Stimulated activated CD8-positive, alpha-beta memory T cell treated with anti-CD3 and anti-CD28 coated beads, Interleukin-2, amount 100 ng/mL, for 48 hours (primary cell): ENCODE measurements around the gene LHFPL2.

Source experiments
- DNase-seq, 2 donors: peaks; one replicate each; pipeline ENCODE4 v3.0.0-alpha.2; 2020; ENCODE audit warnings: low read depth in 2 of 2

The LHFPL2 gene

DNA sequence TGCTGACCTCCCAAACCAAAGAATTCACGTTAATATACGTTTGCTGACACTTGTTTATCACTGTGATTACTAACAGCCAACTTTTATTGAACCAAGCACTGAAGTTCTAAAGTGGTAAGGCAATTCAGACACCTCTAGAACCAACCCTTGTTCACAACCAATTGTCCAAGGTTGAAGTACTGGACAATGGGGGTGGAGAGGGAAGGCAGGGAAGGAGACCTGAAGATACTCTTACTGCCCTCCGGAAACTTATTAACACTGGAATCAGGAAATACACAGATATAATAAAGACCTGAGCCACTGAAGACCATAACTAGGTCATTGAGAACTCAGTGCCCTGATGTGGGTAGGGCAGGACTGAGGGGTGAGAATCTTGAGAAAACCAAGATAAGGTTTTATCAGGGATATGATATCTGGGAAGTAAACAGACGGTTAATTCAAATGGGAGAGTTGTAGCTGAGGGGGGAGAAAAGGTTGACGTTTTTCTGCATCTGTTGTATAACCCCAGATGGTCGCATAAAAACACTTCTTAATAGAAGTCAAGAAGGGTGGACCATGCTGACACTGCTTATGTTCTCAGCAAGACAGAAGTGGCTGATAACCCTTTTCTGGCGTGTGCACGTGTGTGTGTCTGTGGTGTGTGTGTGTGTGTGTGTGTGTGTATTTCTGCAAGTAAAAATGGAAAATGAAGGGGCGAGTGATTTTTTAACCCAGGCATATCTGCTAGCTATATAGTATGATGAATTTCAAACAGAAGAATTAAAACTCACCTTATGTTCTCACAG lies 125.9 kb downstream of the LHFPL2 start:
- DNase-seq = no peak

DNA sequence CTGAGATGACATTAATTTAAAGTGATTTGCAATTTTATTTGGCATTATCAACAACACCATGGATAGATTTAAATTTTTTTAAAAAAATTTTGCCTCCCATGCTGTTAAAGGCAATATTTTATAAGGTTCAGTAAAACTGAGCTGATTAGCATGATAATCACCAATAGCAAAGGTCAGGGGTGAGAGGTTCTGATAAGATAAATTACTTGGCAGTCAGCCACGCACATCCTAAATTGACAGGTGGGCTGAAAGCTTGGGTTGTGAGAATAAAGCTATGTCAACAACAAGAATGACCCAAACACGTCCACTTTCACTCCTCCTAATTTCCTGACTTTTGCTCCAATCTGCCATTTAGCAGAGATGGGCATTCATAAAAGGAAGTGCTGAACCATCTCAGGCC lies 127.1 kb downstream of the LHFPL2 start:
- DNase-seq = no peak

DNA sequence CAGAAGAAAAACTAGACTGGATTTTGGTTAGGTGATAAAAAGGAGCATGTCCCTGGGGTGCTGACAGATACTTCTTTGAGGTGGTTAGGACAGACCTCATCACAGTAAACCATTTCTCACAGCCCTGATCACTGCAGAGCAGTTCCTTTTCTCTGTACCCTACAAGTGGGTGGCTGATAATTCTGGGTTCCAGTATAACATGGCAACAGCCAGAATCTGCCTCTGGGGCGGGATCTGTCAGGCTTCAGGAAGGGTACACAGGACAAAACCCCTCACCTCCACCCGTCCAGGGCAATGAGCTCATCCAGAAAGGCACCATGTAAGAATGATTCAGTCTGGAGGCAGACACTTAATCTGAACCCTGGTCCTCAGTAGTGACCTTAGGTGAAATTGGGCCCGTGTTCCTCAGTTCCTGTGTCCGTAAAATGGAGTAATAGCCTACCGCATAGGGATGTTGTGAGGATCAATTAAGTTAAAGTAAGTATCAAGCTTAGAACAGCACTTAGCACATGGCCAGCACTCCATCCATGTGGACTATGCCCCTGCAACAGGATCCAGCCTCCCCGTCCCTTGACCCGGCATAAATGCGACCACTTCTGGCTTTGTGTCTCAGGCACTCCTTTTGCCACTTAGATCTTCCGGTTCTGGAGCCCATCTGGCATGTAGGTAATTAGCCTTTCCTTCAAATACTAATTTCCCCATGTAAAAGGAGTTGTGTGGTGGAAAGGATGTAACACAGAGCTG lies 129.2 kb downstream of the LHFPL2 start:
- DNase-seq = no peak

DNA sequence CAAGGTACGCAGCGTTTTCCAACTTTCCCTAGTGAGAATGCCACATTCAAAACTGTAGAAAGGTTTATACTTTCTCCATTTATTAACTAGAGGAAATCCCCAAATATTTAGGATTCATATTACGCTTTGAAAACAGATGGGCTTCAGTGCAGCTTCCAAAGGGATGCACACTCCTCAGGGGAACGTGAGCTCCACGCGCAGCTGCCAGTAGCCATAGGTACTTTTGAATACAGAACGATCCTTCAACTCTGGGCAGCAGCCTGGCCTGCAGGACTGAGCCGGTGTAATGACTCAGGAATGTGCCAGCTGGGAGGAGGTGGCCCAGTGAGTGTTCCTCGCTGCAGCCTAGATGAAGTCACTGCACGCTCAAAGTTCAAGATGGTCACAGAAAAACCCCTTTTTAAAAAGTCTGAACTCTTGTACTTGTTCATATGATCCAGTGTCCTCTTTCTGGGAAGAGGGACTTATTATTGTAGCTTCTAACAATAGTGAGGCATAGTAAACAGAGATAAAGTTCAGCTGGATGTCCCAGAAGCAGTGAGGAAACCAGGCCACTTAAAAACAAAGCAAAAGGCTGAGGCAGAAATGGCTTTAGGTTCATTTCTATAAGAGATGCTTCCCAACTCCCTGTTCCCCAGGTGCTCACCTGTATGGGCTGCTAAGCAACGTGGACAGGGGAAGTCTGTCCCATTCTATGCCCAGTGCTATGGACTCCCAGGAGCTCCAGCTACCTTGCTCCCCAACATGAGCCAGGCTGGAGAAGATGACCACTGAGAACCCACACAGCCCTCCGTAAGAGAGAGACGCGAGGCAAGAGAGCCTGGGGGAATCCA lies 130.0 kb downstream of the LHFPL2 start:
- no peak for DNase-seq

- no peak for DNase-seq
Observed at GRCh38 chr5:78515670-78516069, 132.9 kb downstream of the LHFPL2 start.

DNA sequence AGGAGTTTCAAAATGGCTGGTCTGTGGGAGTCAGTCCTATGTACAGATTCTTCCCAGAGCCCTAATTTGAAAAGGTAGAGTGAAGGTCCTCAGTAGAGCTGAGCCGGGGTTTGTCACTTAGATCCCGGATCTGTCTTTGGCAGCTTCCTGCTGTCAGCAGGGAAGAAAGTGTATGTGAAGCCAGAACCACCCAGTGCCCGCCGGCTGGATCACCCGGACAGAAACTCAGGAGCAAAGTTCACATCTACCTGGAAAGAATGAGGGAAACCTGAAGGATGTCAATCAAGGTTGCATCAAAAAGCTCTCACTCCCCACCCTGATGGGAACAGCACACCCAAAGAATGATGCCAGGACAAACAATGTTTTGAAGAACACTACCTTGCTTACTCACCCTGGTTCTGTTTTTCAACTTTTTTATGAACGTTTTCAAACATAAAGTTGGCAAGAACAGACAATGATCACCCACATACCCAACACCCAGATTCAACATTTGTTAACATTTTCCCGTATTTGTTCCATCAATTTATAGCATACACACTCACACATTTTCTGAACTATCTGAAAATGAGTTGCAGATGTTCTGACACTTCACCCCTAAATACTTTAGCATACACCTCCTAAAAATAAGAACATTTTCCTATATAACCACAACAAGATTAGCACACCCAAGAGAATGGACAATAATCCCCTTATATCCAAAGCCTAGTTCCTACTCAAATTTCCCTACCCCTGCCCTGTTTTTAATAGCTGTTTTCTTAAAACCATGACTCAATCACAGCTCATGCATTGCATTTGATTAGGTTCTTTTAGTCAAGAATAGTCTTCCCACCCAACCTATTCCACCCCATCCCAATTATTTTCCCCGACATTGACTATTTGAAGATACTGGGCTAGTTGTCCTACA lies 133.9 kb downstream of the LHFPL2 start:
- DNase-seq = no peak

DNA sequence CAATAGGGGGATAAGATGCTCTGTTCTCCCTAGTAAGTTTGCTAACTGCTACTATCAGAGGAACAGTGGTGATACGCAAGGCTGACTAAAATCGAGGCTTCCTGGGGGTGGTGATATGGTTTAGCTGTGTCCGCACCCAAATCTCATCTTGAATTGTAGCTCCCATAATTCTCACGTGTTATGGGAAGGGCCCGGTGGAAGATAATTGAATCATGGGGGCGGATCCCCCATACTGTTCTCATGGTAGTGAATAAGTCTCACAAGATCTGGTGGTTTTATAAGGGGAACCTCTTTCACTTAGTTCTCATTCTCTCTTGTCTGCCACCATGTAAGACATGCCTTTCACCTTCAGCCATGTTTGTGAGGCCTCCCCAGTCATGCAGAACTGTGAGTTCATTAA lies 135.1 kb downstream of the LHFPL2 start:
- DNase-seq = no peak

- no peak for DNase-seq
Observed at GRCh38 chr5:78512435-78512834, 136.1 kb downstream of the LHFPL2 start.

DNA sequence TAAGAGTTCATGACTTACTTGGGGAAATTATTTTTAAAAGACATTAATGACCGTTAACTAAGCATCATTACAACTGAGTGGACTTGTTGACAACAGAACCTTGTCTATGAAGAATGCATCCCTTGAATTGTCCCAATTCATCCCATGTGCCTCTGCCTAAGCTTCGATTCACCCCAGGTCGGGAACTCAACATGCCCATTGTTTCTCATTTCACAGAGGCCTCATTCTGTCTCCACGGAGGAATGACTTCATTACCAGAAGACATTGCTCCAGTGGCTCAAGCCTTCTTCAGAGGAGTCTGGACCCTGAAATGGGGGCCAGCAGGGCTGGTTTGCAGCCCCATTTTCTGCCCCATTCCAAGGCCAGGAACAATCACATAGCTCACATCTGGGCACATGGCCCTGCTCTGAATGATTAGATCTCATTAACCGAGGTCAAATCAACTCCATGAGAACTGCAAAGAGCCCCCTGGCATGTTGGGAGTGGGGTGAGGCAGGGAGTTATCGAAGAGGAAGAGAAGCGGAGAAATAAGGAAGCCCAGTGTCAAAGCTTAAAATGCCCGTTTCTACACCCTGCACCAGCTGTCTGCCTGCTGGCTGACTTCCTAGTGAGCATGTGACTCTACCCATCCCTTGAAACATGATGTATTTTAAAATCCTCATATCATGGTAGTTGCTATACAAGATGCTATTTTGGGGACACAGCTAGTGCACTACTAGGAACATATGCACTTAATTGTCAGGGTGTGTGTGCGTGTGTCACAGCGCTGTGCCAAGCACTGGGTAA lies 137.3 kb downstream of the LHFPL2 start:
- DNase-seq = no peak

GRCh38 chr5:78509884-78510769 lies 138.4 kb downstream of the LHFPL2 start:
- peak; percentile 23 to 26 for DNase-seq

DNA sequence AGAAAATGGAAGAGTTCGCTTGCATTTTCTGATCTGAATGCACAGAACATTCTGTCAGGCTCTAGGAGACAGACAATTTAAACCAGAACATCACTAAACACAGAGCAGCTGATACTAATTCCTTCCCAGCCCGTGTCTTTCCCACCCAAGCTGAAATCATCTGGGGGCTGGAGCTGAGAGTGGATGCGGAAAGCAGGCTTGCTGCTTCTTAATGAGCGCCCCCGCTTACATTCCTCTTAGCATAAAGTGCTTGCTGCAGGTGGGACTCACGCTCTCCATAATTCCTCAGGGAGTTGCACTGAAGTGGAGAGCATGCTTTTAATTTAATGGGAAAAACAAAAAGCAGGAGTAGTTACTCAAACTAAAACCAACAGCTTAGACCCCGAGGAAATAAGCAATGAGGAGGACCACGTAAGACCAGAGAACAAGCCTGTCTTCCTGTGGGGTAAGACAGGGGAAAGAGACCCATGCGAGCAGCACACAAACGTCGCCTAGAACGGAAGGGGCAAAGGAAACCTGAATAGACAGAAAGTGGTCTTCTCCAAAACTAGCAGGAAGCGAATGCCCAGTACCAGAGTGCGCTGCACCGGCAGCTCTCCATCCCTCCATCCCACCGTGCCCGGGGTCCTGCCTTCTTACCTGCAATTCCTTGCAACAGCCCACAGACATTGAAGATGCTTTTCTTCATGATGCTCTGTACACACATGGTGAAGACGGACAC lies 139.3 kb downstream of the LHFPL2 start:
- DNase-seq = no peak

- no peak for DNase-seq
Observed at GRCh38 chr5:78508186-78508765, 140.3 kb downstream of the LHFPL2 start.

- no peak for DNase-seq
Observed at GRCh38 chr5:78507531-78507930, 141.0 kb downstream of the LHFPL2 start.

- no peak for DNase-seq
Observed at GRCh38 chr5:78506261-78507024, 142.1 kb downstream of the LHFPL2 start.

GRCh38 chr5:78505860-78506259 lies 142.7 kb downstream of the LHFPL2 start:
- no peak for DNase-seq

DNA sequence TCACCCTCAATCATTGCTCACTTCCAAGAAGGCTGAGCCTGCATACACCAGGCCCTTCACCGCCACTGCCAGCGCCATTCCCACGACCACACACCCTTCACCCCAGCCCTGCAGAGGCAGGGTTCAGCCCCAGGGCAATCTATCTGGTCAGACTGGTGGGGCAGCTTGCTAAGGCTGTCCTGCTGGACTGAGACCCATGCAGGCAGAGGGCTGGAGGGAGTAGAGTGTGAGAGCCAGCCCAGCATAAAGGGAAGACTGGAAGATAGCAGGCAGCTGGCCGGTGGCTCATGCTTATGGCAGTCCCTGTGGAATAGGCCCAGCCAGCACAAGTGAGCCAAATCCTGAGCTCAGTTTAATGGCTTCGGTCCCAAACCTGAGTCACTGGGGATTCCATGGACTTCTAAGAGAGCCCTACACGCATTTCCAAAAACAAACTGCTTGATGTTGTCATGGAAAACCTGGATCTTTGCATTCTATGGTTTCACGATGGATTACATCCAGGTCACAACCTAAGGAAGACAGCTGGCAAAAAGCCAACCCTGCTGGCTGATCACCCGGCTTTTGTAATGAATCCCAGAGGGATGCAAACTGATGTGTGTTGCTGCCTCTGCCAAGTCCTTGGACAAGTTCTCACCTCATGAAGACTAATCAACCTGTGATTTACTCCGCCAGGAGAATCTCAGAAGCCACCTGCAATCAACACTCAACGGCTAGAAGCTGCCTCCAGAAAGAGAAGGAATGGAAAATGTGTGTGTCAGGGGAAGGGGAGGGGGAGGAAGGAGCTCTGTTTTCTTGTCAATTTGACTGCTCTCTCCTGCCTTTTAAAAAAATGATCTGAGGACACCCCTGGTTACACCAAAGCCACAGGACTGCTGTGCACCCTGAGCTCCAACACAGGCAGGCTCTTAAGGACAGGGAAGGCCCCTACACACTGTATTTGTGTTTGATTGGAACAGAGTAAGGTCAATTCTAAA lies 143.6 kb downstream of the LHFPL2 start:
- DNase-seq = no peak
